ENCODE data around the gene RYK. TPM values are rescaled to one million over a fixed set of nuclear protein-coding genes. Genes with fewer than 3 reads are reported as not detected.

Gene RYK
- total RNA-seq, 6 experiments from 2014 or later: 15.9 to 28.5 (median 17.9) TPM

GRCh38 chr3:134296616-134297015 is 46.0 kb upstream of the RYK start:
- no peak for DNase-seq
- H3K9me3 ChIP-seq: no peaks in the 10 kb centered on the region
- no peak overlapping the region for H3K4me3 ChIP-seq
- H3K4me1 ChIP-seq: no peaks in the 10 kb centered on the region
- TF ChIP-seq POLR2A (IDR thresholded peaks at IDR 0.05): no peak
- TF ChIP-seq CTCF (IDR thresholded peaks at IDR 0.05): no peak
- intact Hi-C loops (cut with DNase I): no loop called here
- ATAC-seq: no peak
- no peaks in the 10 kb centered on the region for H3K27me3 ChIP-seq
- no peaks in the 10 kb centered on the region for H3K36me3 ChIP-seq
- no peak overlapping the region for H3K27ac ChIP-seq

GRCh38 chr3:134295930-134296329 is 45.3 kb upstream of the RYK start:
- H3K9me3 ChIP-seq: no peaks in the 10 kb centered on the region
- ATAC-seq (no peak), DNase-seq (no peak)
- intact Hi-C loops (cut with DNase I): no loop called here
- H3K27me3 ChIP-seq: no peaks in the 10 kb centered on the region
- H3K4me1 ChIP-seq: no peaks in the 10 kb centered on the region
- H3K27ac ChIP-seq: no peak overlapping the region
- 100% methylated on average over 1 of the region's 1 CpG for WGBS (ENCODE audit: insufficient coverage, low coverage, low lambda C conversion rate, missing lambda C conversion rate)
- TF ChIP-seq POLR2A (IDR thresholded peaks at IDR 0.05): no peak
- no peak for TF ChIP-seq CTCF (IDR thresholded peaks at IDR 0.05)
- no peak overlapping the region for H3K4me3 ChIP-seq
- H3K36me3 ChIP-seq: no peaks in the 10 kb centered on the region

- no peak for DNase-seq
- Histone ChIP-seq H3K4me3 (no peak overlapping the region), H3K27me3 (no peaks in the 10 kb centered on the region), H3K27ac (no peak overlapping the region), H3K36me3 (no peaks in the 10 kb centered on the region), H3K4me1 (no peaks in the 10 kb centered on the region), H3K9me3 (no peaks in the 10 kb centered on the region)
- 60% methylated on average over 5 of the region's 5 CpGs for WGBS (ENCODE audit: insufficient coverage, low coverage, low lambda C conversion rate, missing lambda C conversion rate)
- peak in 2 of 4 donors; percentile 20 to 40 for ATAC-seq
- intact Hi-C loops (cut with DNase I): no loop called here
- no peak for TF ChIP-seq POLR2A (IDR thresholded peaks at IDR 0.05)
Measured at GRCh38 chr3:134294302-134295280, 43.9 kb upstream of the RYK start.

GRCh38 chr3:134291319-134292254 is 40.9 kb upstream of the RYK start:
- no peaks in the 10 kb centered on the region for H3K4me1 ChIP-seq
- no peaks in the 10 kb centered on the region for H3K9me3 ChIP-seq
- H3K36me3 ChIP-seq: no peaks in the 10 kb centered on the region
- H3K27me3 ChIP-seq: no peaks in the 10 kb centered on the region
- H3K4me3 ChIP-seq: no peak overlapping the region
- ATAC-seq (peak in 3 of 4 donors; percentile 43 to 84 (median 54)), DNase-seq (peak; percentile 29 to 62 (median 61))
- no peak overlapping the region for H3K27ac ChIP-seq
- intact Hi-C loops (cut with DNase I): no loop called here
- TF ChIP-seq POLR2A (IDR thresholded peaks at IDR 0.05) (no peak), CTCF (IDR thresholded peaks at IDR 0.05) (no peak)
- 39% methylated on average over 4 of the region's 4 CpGs for WGBS (ENCODE audit: insufficient coverage, low coverage, low lambda C conversion rate, missing lambda C conversion rate)

- Histone ChIP-seq H3K36me3 (no peaks in the 10 kb centered on the region), H3K4me3 (no peak overlapping the region), H3K4me1 (no peaks in the 10 kb centered on the region), H3K27me3 (no peaks in the 10 kb centered on the region), H3K27ac (no peak overlapping the region), H3K9me3 (no peaks in the 10 kb centered on the region)
- intact Hi-C loops (cut with DNase I): no loop called here
- no peak for DNase-seq
- TF ChIP-seq CTCF (IDR thresholded peaks at IDR 0.05) (no peak), POLR2A (IDR thresholded peaks at IDR 0.05) (no peak)
- ATAC-seq: no peak
Measured at GRCh38 chr3:134287512-134287911, 36.9 kb upstream of the RYK start.
